OCI-LY3 (cell line): Measurements from ENCODE around the gene LHPP.

Experiments used
- H2AFZ ChIP-seq: fragments of 200-600, 300-600 bp; shearing (Covaris generic); 2 replicates; pipeline ENCODE4 v1.6.0; 2014; ENCODE audit warnings: antibody characterized with exemption, low read depth, low read length
- H3K27ac ChIP-seq: fragments of 200-600, 300-600 bp; sonication (generic); 2 replicates; pipeline ENCODE4 v1.5.1; 2014; ENCODE audit warnings: mild to moderate bottlenecking, low read length, moderate library complexity, mixed read lengths
- H3K27me3 ChIP-seq: fragments of 200-600, 300-600 bp; sonication (generic); 2 replicates; pipeline ENCODE4 v1.6.1; 2014; ENCODE audit warnings: low read depth, low read length, mixed read lengths
- H3K36me3 ChIP-seq: fragments of 200-600, 300-600 bp; sonication (generic); replicated peaks from 2 replicates; pipeline ENCODE3; 2014; ENCODE audit warnings: low read depth, low read length, mixed read lengths
- H3K4me1 ChIP-seq: fragments of 300-600, 200-600 bp; sonication (generic); 2 replicates; pipeline ENCODE4 v1.6.1; 2014; ENCODE audit warnings: low read length, mixed read lengths
- H3K4me2 ChIP-seq: fragments of 200-600, 300-600 bp; sonication (generic); 2 replicates; pipeline ENCODE4 v1.6.1; 2014; ENCODE audit warnings: low read length, mixed read lengths
- H3K4me3 ChIP-seq: fragments of 300-600, 200-600 bp; sonication (generic); 2 replicates; pipeline ENCODE4 v1.5.1; 2014; ENCODE audit warnings: antibody characterized with exemption, mild to moderate bottlenecking, low read length, moderate library complexity
- H3K79me2 ChIP-seq: fragments of 300-600, 200-600 bp; shearing (Covaris generic); 2 replicates; pipeline ENCODE4 v1.6.1; 2014; ENCODE audit warnings: mild to moderate bottlenecking, low read length, mixed read lengths
- H3K9ac ChIP-seq: fragments of 300-600, 200-600 bp; shearing (Covaris generic); 2 replicates; pipeline ENCODE4 v1.6.0; 2014; ENCODE audit warnings: mild to moderate bottlenecking, low read length, moderate library complexity
- H3K9me3 ChIP-seq: fragments of 200-600, 300-600 bp; shearing (Covaris generic); 2 replicates; pipeline ENCODE4 v1.6.1; 2014; ENCODE audit warnings: low read length, mixed read lengths; ENCODE audit not compliant: insufficient read depth
- H4K20me1 ChIP-seq: fragments of 200-600, 300-600 bp; sonication (generic); 2 replicates; pipeline ENCODE4 v1.6.1; 2016; ENCODE audit warnings: low read length, mixed read lengths; ENCODE audit not compliant: insufficient read depth
- CTCF ChIP-seq: fragments of 200-600, 300-600 bp; sonication (generic); IDR thresholded peaks from 2 replicates; pipeline ENCODE4 v1.5.1; 2014; ENCODE audit warnings: antibody characterized with exemption, low read length, low read depth
- EZH2phosphoT487 ChIP-seq: fragments of 200-600 bp; shearing (Covaris generic); IDR thresholded peaks from 2 replicates; pipeline ENCODE4 v1.6.1; 2018; ENCODE audit warnings: antibody characterized with exemption, mixed run types, low read depth

LHPP gene

GRCh38 chr10:124592101-124592500 is 130.5 kb downstream of the LHPP start:
- H3K27me3 ChIP-seq, result 0 out of 2 replicates have a peak, but pooled peaks cover 3% of the 10 kb centered on the region
- H3K4me3 ChIP-seq, result no peak overlapping the region
- no peaks in the 10 kb centered on the region for H3K79me2 ChIP-seq

GRCh38 chr10:124592736-124593430 is 131.3 kb downstream of the LHPP start:
- Histone ChIP-seq H3K4me3 (no peak overlapping the region), H3K4me1 (peaks cover 8% of the 10 kb centered on the region), H3K9me3 (no peaks in the 10 kb centered on the region), H3K4me2 (no peak overlapping the region), H4K20me1 (no peaks in the 10 kb centered on the region), H3K27me3 (0 out of 2 replicates have a peak, but pooled peaks cover 3% of the 10 kb centered on the region), H3K36me3 (no peaks in the 10 kb centered on the region), H2AFZ (no peak overlapping the region), H3K79me2 (no peaks in the 10 kb centered on the region), H3K9ac (no peak overlapping the region), H3K27ac (no peak overlapping the region)
- TF ChIP-seq EZH2phosphoT487 (no peak), CTCF (no peak)

More at GRCh38 chr10:124592101-124592500, 130.5 kb downstream of the LHPP start:
- Histone ChIP-seq H3K9me3 (no peaks in the 10 kb centered on the region), H3K4me2 (no peak overlapping the region), H3K27ac (no peak overlapping the region), H3K9ac (no peak overlapping the region), H4K20me1 (no peaks in the 10 kb centered on the region), H2AFZ (no peak overlapping the region), H3K4me1 (peaks cover 16% of the 10 kb centered on the region), H3K36me3 (no peaks in the 10 kb centered on the region)
- TF ChIP-seq EZH2phosphoT487, result no peak
- no peak for TF ChIP-seq CTCF

DNA sequence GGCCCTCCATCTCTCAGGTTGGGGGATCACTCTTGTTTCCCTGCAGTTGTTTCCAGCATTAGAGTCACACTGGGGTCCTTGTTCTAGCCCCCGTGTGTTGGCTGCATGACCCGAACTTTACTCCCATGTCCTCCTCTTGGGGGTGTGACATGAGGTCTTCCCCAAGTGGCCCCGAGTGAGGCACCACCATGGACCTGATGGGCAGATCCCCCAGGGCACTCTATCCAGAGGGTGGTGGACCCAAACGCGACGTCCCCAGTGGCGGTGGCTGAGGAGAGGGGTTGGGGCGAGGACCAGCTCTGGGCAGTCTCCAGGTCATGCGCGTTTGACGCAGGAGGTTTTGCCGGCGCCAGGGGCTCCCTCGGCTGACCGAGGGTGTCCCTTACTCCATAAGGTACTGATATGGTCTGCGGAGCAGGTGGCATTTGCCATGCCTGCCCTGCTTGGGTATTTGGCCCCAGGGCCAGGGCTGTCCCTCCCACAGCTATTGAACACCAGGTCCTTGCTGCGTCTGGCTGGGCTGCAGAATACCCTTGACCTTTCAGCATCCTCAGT is 131.9 kb downstream of the LHPP start:
- H3K4me1 ChIP-seq, result peaks cover 6% of the 10 kb centered on the region; the same call in 1 of the 2 replicates
- H3K9ac ChIP-seq, result no peak overlapping the region
- H3K4me2 ChIP-seq, result no peak overlapping the region
- H3K27me3 ChIP-seq, result 0 out of 2 replicates have a peak, but pooled peaks cover 3% of the 10 kb centered on the region
- no peaks in the 10 kb centered on the region for H3K9me3 ChIP-seq
- no peak overlapping the region for H2AFZ ChIP-seq
- no peaks in the 10 kb centered on the region for H4K20me1 ChIP-seq
- TF ChIP-seq EZH2phosphoT487 (no peak), CTCF (no peak)
- no peaks in the 10 kb centered on the region for H3K79me2 ChIP-seq
- no peaks in the 10 kb centered on the region for H3K36me3 ChIP-seq
- H3K27ac ChIP-seq, result no peak overlapping the region
- no peak overlapping the region for H3K4me3 ChIP-seq

GRCh38 chr10:124594240-124594639 is 132.6 kb downstream of the LHPP start:
- H3K36me3 ChIP-seq, result no peaks in the 10 kb centered on the region
- H3K79me2 ChIP-seq, result no peaks in the 10 kb centered on the region
- no peak overlapping the region for H3K9ac ChIP-seq
- no peak overlapping the region for H2AFZ ChIP-seq
- peaks cover 6% of the 10 kb centered on the region; the same call in 1 of the 2 replicates for H3K4me1 ChIP-seq
- no peak overlapping the region for H3K4me2 ChIP-seq
- no peak overlapping the region for H3K4me3 ChIP-seq
- H4K20me1 ChIP-seq, result no peaks in the 10 kb centered on the region
- no peaks in the 10 kb centered on the region for H3K9me3 ChIP-seq
- TF ChIP-seq EZH2phosphoT487 (no peak), CTCF (no peak)
- H3K27ac ChIP-seq, result no peak overlapping the region
- no peaks in the 10 kb centered on the region for H3K27me3 ChIP-seq
